Measurements from ENCODE around the gene RFC4. TPM values are rescaled to one million over a fixed set of nuclear protein-coding genes. Genes with fewer than 3 reads are reported as not detected.

RFC4 gene
- total and polyA plus RNA-seq, 2 donors (not counting 3 experiments of a cell fraction or from before 2014, with no cell fraction given), result 6.2 to 33.7 TPM

DNA sequence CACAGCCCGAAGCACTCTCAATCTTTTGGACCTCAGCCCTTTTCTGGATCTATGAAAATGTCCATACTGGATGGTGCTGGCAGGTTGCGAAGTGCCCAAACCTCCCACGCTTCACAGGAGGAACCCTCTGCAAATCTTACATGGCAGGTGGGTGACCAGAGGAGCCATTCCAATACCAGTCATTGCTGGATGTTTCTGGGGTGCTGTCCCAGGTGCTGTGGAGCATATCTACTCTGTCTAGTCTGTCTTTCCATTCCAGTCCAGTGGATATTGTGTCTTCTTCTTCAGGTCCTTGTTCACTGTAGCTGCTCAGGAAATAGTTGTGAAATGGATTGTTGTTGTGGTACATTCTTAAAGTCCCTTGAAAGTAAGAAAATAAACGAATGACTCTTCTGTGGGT lies 25.5 kb upstream of the RFC4 start:
- Histone ChIP-seq H3K9me3 (replicated peaks; ENCODE audit: control insufficient read depth, insufficient read depth, low read length) (no peaks in the 10 kb centered on the region), H3K9ac (replicated peaks; ENCODE audit: extremely low read depth, insufficient read depth, low read length) (no peak overlapping the region), H3K36me3 (ENCODE audit: control insufficient read depth in 2 of 2, extremely low read depth in 1 of 2, insufficient read depth in 2 of 2, low read length in 2 of 2) (no peaks in the 10 kb centered on the region), H3K79me2 (ENCODE audit: control insufficient read depth, insufficient read depth, low read length) (no peaks in the 10 kb centered on the region), H3K4me2 (ENCODE audit: insufficient read depth, low read length) (no peak overlapping the region), H4K20me1 (replicated peaks; ENCODE audit: control insufficient read depth, extremely low read depth, insufficient read depth, low read length) (no peaks in the 10 kb centered on the region), H3K4me3 (replicated peaks in 1 of 3; ENCODE audit: insufficient read depth in 1 of 3, low read depth in 1 of 3, low read length in 3 of 3) (no peak overlapping the region), H3K27ac (ENCODE audit: insufficient read depth, low read depth, low read length) (no peak overlapping the region), H2AFZ (ENCODE audit: low read depth, low read length) (no peak overlapping the region), H3K4me1 (ENCODE audit: control insufficient read depth, extremely low read depth, insufficient read depth, low read length) (no peaks in the 10 kb centered on the region), H3K27me3 (ENCODE audit: control insufficient read depth in 2 of 2, insufficient read depth in 2 of 2, low read length in 2 of 2) (peaks cover 36 to 50% of the 10 kb centered on the region in 2 experiments), H3K9me1 (replicated peaks; ENCODE audit: control insufficient read depth, extremely low read depth, insufficient read depth, low read length) (no peaks in the 10 kb centered on the region)
- intact Hi-C loops (cut with micrococcal nuclease), result no loop called here
- POLR2A ChIA-PET, result no interaction called here
- CTCF ChIA-PET, result no interaction called here
- dilution Hi-C loops (cut with MboI; ENCODE audit: extremely low pct_ligation_motif_present, low sequenced_read_pairs), result no loop called here
- TF ChIP-seq JUN (IDR thresholded peaks at IDR 0.05; ENCODE audit: borderline replicate concordance, insufficient read depth, insufficient read length, low read depth) (no peak), MYC (IDR thresholded peaks at IDR 0.05; ENCODE audit: low read depth, low read length) (no peak), EZH2 (IDR thresholded peaks at IDR 0.05; ENCODE audit: borderline replicate concordance, low read depth, low read length, severe bottlenecking) (no peak), POLR2A (IDR thresholded peaks at IDR 0.05; ENCODE audit: low read depth, low read length) (no peak), POLR2AphosphoS5 (IDR thresholded peaks at IDR 0.05; ENCODE audit: insufficient read depth, low read depth, low read length) (no peak), GATA2 (IDR thresholded peaks at IDR 0.05; ENCODE audit: insufficient read depth, insufficient read length, low read depth, low read length) (no peak)
- no peak for FAIRE-seq
- no peak for DNase-seq (ENCODE audit: low read depth, low spot score)
- no TSS peak for BruUV-seq (replicated peaks)

DNA sequence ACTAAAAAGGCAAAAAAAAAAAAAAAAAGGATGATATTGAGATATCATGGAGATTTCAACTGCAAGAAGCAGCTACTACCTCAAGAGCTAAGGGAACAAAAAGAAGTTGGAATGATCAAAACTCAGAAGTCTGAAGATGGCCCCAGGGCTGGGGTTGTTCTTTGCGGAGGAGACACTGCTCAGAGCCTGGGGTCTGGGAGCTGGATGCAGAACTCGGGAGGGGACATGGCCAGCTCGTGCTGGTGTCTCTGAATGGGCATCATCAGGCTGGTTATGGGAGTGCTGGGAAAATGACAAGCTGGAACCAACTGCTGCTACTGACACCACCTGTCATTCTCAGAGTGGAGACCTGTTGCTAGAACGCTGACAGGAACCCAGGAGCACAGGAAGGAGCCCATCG lies 22.1 kb upstream of the RFC4 start:
- Histone ChIP-seq H3K4me3 (replicated peaks in 1 of 3; ENCODE audit: insufficient read depth in 1 of 3, low read depth in 1 of 3, low read length in 3 of 3) (no peak overlapping the region), H4K20me1 (replicated peaks; ENCODE audit: control insufficient read depth, extremely low read depth, insufficient read depth, low read length) (no peaks in the 10 kb centered on the region), H3K4me1 (ENCODE audit: control insufficient read depth, extremely low read depth, insufficient read depth, low read length) (peaks cover 6% of the 10 kb centered on the region), H3K27me3 (ENCODE audit: control insufficient read depth in 2 of 2, insufficient read depth in 2 of 2, low read length in 2 of 2) (peaks cover 36 to 47% of the 10 kb centered on the region in 2 experiments), H3K79me2 (ENCODE audit: control insufficient read depth, insufficient read depth, low read length) (no peaks in the 10 kb centered on the region), H3K36me3 (ENCODE audit: control insufficient read depth in 2 of 2, extremely low read depth in 1 of 2, insufficient read depth in 2 of 2, low read length in 2 of 2) (no peaks in the 10 kb centered on the region), H3K4me2 (ENCODE audit: insufficient read depth, low read length) (no peak overlapping the region), H3K9me1 (replicated peaks; ENCODE audit: control insufficient read depth, extremely low read depth, insufficient read depth, low read length) (no peaks in the 10 kb centered on the region), H3K9me3 (replicated peaks; ENCODE audit: control insufficient read depth, insufficient read depth, low read length) (no peaks in the 10 kb centered on the region), H3K27ac (ENCODE audit: insufficient read depth, low read depth, low read length) (no peak overlapping the region), H2AFZ (ENCODE audit: low read depth, low read length) (no peak overlapping the region), H3K9ac (replicated peaks; ENCODE audit: extremely low read depth, insufficient read depth, low read length) (no peak overlapping the region)
- ChIA-PET CTCF (interaction anchor here (0.8 to 1.4 kb wide), 3 partner anchors 103 to 885 kb away, joined by 4 to 11 read pairs (median 5); partner anchors contain the start of gene RPL39L), POLR2A (interaction anchor here (2.1 kb wide), 1 partner anchor 45 kb away, joined by 16 read pairs; the partner anchor contains the start of gene EIF4A2)
- TF ChIP-seq EZH2 (IDR thresholded peaks at IDR 0.05; ENCODE audit: borderline replicate concordance, low read depth, low read length, severe bottlenecking) (no peak), POLR2AphosphoS5 (IDR thresholded peaks at IDR 0.05; ENCODE audit: insufficient read depth, low read depth, low read length) (no peak)
- TF ChIP-seq, protein P1, sequence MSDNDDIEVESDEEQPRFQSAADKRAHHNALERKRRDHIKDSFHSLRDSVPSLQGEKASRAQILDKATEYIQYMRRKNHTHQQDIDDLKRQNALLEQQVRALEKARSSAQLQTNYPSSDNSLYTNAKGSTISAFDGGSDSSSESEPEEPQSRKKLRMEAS (IDR thresholded peaks at IDR 0.05; ENCODE audit: insufficient read depth, insufficient read length), result no peak
- TF ChIP-seq, protein P2, sequence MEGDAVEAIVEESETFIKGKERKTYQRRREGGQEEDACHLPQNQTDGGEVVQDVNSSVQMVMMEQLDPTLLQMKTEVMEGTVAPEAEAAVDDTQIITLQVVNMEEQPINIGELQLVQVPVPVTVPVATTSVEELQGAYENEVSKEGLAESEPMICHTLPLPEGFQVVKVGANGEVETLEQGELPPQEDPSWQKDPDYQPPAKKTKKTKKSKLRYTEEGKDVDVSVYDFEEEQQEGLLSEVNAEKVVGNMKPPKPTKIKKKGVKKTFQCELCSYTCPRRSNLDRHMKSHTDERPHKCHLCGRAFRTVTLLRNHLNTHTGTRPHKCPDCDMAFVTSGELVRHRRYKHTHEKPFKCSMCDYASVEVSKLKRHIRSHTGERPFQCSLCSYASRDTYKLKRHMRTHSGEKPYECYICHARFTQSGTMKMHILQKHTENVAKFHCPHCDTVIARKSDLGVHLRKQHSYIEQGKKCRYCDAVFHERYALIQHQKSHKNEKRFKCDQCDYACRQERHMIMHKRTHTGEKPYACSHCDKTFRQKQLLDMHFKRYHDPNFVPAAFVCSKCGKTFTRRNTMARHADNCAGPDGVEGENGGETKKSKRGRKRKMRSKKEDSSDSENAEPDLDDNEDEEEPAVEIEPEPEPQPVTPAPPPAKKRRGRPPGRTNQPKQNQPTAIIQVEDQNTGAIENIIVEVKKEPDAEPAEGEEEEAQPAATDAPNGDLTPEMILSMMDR (IDR thresholded peaks at IDR 0.05; ENCODE audit: extremely low read depth in 1 of 2, insufficient read depth in 1 of 2, low read depth in 1 of 2, low read length in 2 of 2), result no peak
- intact Hi-C loops (cut with micrococcal nuclease), result no loop called here
- no peak for FAIRE-seq
- dilution Hi-C loops (cut with MboI; ENCODE audit: extremely low pct_ligation_motif_present, low sequenced_read_pairs), result no loop called here
- no TSS peak for BruUV-seq (replicated peaks)
- DNase-seq (ENCODE audit: low read depth, low spot score), result no peak

All from endothelial cell of umbilical vein (primary cell).